GM08714 (cell line): ENCODE measurements around the gene MGAT1.
A peak's percentile ranks its signal among the peaks of the same experiment; 100 is the strongest.

Experiments used
- H3K4me3 ChIP-seq: fragments of 200-500 bp; sonication (Bioruptor generic); 2 replicates; pipeline ENCODE4 v1.5.1; 2014; ENCODE audit warnings: mild to moderate bottlenecking, low read length, inconsistent platforms
- ZNF274 ChIP-seq: IDR thresholded peaks from 2 replicates; pipeline ENCODE4 v1.6.1; 2012; ENCODE audit warnings: mild to moderate bottlenecking, low read depth, low read length

MGAT1 gene

GRCh38 chr5:180804129-180804618 lies 1.6 kb upstream of the MGAT1 start:
- H3K4me3 ChIP-seq: peak overlapping the region; percentile 63; the same call in 1 of the 2 replicates

GRCh38 chr5:180803181-180804128 lies 849 bp upstream of the MGAT1 start:
- peak overlapping the region; percentile 63; the same call in 1 of the 2 replicates for H3K4me3 ChIP-seq
- TF ChIP-seq ZNF274: no peak

More at GRCh38 chr5:180804129-180804618, 1.6 kb upstream of the MGAT1 start:
- no peak for TF ChIP-seq ZNF274

GRCh38 chr5:180801596-180802324 lies 846 bp downstream of the MGAT1 start:
- H3K4me3 ChIP-seq: peak overlapping the region; percentile 90
- no peak for TF ChIP-seq ZNF274

- no peak for TF ChIP-seq ZNF274
- H3K4me3 ChIP-seq: no peak overlapping the region
Observed at GRCh38 chr5:180799902-180800801, 2.5 kb downstream of the MGAT1 start.

- no peak overlapping the region for H3K4me3 ChIP-seq
- TF ChIP-seq ZNF274: no peak
Observed at GRCh38 chr5:180799194-180799593, 3.4 kb downstream of the MGAT1 start.

- TF ChIP-seq ZNF274: no peak
- no peak overlapping the region for H3K4me3 ChIP-seq
Observed at GRCh38 chr5:180798193-180798592, 4.4 kb downstream of the MGAT1 start.

- no peak for TF ChIP-seq ZNF274
- H3K4me3 ChIP-seq: no peak overlapping the region
Observed at GRCh38 chr5:180797256-180798192, 5.1 kb downstream of the MGAT1 start.

- TF ChIP-seq ZNF274: no peak
- H3K4me3 ChIP-seq: no peak overlapping the region
Observed at GRCh38 chr5:180795771-180796313, 6.8 kb downstream of the MGAT1 start.

GRCh38 chr5:180792965-180793287 lies 9.7 kb downstream of the MGAT1 start:
- no peak overlapping the region for H3K4me3 ChIP-seq
- no peak for TF ChIP-seq ZNF274

GRCh38 chr5:180792287-180792964 lies 10.2 kb downstream of the MGAT1 start:
- no peak overlapping the region for H3K4me3 ChIP-seq
- no peak for TF ChIP-seq ZNF274

GRCh38 chr5:180791611-180792213 lies 10.9 kb downstream of the MGAT1 start:
- no peak overlapping the region for H3K4me3 ChIP-seq
- TF ChIP-seq ZNF274: no peak

- no peak for TF ChIP-seq ZNF274
- H3K4me3 ChIP-seq: no peak overlapping the region
Observed at GRCh38 chr5:180790524-180790923, 12.1 kb downstream of the MGAT1 start.
